ENCODE measurements around the gene PPP1R1A.

The PPP1R1A gene

DNA sequence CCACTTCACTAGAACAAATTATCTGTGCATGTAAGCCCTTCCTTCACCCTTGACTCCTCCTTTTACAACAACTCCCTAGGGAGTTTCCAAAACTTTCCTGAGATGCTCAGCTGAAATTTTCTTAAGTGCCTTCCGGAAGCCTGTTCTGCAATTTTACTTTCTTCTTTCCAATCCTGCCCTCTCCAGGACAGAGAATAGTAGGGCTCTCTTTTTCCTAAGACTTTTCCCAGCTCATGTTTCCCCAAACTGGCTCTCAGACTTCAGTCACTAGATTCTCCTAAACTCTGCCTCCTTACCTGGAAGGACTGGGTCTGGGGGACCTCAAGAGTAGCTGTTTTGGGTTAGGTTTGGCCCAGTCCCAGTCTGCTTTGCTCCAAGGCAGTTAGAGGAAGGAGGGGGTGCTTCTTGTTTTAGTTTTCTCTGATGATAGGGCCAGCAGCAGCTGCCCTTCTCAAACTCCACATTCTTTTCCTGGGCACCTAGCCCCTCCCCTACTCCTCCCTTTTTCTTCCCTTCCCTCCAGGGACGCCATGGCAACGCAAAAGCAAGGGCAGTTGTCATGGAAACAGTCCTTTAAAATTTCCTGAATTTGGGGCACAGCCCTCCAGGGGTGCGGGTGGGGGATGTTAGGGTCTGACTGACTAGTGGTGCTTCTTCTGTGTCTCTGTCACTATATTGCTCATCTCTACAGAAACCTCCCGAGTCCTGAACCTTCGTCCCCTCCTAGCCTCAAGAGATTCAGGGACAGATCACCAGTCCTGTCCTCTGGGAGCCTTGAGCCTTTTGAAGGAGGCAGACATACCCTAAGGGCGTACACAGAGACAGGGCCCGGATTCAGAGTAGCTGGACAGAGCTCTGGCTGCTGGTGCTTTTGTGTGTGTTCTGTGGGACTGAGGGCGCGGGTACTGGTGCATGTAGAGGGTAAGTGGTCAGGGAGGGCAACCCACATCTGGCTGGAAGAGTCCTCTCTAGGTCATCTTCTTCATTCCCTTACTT lies 17.0 kb downstream of the PPP1R1A start:
- no peak for DNase-seq (ENCODE audit: low spot score)

DNA sequence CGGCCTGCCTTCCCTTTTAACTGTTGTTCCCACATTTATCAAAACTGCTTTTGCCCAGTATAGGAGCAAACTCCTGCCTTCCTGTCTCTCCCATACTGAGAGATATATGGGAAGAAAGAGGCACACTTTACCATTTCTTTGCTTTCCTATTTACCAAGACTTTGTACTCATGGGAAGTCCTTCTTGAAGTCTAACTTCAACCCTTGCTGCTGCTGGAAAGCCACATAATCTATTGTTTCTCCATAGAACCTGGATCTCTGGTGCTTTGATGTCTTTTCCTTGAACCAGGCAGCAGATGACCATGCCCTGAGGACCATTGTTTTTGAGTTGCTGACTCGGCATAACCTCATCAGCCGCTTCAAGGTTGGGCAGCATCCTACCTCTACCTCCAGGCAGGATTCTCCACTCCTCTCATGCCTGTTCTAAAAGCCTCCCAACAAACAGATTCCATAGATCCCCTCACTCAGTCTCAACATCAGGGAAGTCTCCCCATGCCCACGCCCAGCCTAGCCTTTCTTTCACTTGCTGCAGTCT lies 18.4 kb downstream of the PPP1R1A start:
- DNase-seq (ENCODE audit: low spot score) = no peak

DNA sequence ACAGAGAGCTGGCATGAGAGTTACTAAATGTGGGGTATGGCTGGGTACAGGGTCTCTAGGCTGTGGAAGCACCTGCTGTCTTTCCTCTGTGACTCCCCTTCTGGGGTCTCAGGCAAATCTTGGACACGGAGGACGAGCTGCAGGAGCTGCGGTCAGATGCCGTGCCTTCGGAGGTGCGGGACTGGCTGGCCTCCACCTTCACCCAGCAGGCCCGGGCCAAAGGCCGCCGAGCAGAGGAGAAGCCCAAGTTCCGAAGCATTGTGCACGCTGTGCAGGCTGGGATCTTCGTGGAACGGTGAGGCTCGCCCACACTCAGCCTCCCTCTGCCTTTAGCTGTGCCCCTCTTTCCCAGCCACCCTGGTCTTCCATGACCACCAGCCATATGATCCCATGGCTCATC lies 19.4 kb downstream of the PPP1R1A start:
- no peak for DNase-seq (ENCODE audit: low spot score)

DNA sequence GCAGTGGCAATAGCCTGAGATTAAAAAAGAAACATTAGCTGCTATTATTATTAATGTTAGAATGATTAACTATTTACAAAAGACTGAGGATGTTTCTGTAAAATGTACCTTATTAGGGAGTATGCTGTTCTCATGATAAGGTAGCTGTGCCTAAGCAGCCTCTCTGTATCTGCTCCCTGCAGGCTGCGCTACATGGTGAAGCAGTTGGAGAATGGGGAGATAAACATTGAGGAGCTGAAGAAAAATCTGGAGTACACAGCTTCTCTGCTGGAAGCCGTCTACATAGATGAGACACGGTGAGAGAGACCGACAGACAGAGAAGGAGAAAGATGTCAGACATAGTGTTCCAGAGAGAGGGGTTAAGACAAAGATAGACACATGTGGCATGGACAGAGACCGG lies 21.7 kb downstream of the PPP1R1A start:
- DNase-seq (ENCODE audit: low spot score) = no peak

DNA sequence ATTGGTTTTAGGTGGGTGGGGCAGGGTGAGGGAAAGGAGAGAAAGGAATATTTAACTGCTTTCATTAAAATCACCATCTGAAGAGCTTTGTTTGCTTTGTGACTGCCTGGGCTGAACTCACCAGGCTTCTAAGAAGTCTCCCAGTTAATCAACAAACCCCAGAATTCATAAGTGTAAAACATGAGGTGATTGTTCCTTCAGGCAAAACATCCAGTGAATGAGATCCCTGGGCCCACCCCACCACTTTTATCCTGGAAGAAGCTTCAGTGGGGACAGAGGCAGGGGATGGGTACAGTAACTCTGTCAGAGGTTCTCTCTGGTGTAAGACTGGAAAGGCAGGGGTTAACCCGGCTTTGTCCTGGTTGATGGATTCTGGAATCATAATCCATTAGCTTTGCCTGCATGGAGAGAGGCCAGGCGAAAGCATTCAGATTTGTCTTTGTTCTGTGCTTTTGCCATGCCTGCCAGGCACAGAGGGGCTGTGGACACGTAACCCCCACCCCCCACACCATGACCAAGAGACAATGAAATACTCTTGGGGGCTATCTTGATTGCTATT lies 22.4 kb downstream of the PPP1R1A start:
- no peak for DNase-seq (ENCODE audit: low spot score)

DNA sequence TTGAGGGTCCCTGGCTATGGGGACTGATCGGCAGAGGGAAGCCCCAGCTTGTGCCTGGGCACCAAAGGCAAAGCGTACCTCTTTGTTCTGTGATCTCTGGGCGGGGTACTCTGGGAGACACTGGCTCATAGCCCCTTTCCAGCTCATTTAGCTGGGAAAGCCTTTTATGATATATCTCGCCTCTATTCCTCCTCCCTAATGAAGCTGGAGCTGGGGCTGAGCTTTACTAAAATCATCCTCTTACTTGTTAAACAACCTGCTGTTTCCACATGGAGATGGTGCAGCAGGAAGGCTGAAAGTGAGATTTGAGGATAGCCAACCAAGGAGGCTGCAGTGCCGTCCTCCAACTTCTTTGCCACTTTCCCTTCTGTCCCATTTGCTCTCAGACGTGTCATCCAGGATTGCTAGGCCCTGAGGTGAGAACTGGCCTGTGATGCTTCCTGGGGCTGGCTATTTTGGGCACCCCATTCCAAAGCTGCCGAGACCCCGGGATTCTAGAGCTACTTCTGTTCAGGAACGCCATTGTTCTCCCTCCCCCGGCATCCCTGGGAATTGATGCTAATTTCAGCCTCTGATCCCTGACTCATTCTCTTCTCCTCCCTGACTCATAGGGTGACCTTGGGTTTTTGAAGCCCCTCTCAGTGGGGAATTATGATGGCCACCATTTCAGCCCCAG lies 23.0 kb downstream of the PPP1R1A start:
- DNase-seq (ENCODE audit: low spot score) = no peak

DNA sequence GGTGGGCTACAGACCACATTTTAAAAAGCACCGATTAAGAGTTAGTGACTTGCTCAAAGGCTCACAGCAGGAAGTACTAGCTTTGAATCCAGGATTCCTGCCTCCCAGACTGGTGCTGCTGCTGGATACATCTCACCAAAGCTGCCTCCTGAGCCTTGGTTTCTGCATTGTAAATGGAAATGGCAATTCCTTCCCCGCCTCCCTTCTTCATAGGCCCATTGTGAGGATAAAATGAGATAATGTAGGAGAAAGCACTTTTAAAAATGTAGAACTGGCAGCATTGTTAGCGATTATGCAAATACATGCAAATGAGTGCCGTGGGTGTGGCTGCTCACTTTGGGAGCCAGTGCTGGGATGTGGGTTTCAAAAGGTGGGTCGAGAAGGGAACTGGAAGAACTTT lies 23.7 kb downstream of the PPP1R1A start:
- no peak for DNase-seq (ENCODE audit: low spot score)

DNA sequence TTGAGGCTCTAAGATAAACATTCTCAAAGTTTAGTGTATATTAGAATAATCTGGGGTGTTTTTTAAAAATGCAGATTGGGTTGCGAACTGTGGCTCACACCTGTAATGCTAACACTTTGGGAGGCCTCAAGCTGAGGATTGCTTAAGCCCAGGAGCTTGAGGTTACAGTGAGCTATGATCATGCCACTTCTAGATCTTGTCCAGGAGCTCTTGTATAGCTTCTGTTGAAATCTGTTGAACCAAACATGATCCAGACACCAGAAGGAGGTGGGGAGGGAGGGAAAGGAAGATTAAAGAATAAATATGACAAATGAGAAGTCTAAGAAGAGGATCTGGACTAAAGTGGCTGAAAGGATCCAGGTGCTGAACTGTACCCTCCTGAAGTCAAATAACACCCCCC lies 24.7 kb downstream of the PPP1R1A start:
- DNase-seq (ENCODE audit: low spot score) = no peak

DNA sequence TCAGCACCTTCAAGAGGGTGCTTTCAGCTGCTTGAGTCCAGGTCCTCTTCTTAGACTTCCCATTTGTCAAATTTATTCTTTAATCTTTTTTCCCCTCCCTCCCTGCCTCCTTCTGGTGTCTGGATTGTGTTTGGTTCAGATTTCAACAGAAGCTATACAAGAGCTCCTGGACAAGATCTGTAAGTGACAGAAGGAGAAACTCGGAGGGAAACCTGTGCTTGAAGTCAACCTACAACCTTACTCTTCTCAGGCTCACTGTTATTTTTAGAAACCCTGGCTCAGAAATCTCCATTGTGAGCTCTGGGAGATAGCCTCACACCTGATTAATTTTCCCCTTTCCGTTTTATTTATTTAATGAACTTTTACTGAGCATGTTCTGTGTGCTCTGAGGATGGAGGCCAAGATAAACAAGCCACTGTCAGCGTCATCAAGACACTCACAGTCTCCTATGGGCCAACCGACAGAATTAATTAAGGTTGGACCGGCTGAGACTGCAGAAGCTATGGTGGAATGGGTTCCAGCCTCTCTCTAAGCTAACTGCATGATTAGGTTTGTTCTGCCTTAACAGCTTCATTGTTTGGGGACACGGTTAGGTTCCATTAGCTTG lies 25.6 kb downstream of the PPP1R1A start:
- no peak for DNase-seq (ENCODE audit: low spot score)

DNA sequence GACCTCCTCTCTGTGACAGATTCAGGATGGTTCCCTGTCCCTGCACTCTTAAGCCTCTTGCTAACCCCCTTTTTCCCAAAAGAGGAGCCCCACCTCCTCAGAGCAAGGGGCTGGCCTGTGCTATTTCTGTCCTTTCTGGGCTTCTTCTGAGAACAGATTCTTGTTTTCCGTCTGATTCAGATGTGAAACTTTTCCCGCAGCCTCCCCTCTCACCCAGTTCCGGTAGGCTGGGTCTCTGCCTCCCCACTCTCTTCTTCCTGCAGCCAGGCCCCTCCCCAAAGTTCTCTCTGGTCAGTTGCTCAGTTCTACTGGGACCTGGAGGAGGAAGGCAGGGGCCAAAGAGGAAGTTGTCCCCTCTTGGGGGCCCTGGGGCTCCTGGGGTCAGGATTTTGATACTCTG lies 27.3 kb downstream of the PPP1R1A start:
- DNase-seq (ENCODE audit: low spot score) = no peak

DNA sequence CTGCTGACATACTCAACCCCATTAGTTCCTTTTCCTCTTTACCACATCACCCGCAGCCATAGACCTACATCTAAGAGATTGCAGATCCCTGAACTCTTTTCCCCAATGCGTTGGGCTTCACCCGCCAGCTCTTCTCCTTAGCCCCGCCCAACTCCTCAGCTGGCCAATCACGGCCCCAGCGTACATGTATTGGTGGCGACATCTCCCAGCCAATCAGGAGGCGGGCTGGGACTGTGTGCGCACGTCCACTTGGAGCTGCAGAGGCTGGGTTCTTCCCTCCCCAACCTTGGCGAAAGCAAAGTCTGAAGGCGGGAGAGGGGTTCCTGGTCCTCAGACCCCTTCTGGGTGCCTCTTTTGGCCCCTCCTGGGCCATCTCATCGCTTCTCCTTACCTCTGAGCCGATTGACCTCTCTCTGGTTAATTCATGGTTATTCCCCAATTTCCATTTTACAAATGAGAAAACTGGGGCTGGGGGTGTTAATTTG lies 28.0 kb downstream of the PPP1R1A start:
- DNase-seq (ENCODE audit: low spot score) = no peak

DNA sequence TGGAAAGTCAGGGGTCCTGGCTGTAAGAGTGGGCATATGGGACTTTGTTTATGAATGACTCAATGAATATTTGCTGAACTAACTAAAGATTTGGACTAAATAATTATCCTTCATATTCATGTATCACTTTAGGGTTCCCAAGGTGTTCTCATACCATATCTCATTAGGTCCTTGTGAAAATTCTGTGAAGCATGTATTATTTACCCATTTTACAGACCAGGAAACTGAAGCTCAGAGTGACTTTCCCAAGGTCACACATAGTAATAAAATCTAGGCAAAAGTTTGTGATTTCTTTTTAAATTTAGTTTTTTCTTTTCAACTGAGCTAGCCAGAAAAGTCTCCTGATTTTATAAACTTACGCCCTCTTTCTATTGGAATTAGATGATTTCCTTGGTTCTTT lies 29.7 kb downstream of the PPP1R1A start:
- DNase-seq (ENCODE audit: low spot score) = no peak

DNA sequence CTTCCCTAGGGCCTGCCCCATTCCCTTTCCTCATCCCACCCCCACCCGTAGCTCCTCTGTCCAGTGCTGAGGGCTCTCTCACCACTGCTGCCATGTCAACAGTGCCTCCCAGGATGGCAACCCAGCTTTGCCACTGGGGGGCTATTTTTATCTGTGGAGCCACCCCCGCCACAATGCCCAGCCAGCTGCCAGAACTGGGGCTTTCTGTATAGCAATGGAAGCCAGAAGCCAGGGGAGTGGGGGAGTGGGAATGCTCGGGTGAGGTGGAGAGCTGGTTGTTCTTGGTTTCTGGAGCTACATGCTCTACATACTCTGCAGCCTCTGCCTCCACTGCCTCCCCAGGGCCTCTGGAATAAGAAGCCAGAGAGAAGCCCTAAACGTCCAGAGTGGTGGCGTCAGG lies 30.1 kb downstream of the PPP1R1A start:
- no peak for DNase-seq (ENCODE audit: low spot score)

DNA sequence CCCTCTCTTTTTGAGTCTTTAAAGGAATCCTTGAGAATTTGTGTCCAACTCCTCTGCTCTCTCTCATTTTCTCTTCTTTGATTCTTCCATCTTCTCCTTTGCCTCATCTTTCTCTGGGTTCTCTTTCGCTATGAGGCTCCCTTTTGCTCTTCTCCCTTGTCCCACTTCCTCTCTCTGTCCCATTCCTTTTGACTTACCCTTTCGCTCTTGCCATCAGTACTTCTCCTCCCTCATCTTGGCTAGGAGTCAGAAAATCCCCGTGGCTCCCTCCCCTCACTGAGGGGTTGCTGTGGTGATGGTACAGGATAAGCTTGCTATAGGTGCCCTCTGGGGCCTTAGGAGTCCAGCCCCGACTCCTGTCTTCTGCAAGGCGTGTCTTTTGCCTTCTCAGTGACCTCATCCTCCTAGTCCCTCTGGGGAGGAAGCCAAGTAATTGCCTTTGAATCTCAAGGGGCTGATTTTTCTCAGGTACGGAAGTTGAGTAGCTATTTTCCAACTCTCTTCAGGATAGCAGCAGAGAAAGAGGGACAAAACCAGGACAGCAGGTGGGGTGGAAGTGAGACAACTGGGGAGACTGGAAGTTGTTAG lies 32.7 kb downstream of the PPP1R1A start:
- DNase-seq (ENCODE audit: low spot score) = no peak

DNA sequence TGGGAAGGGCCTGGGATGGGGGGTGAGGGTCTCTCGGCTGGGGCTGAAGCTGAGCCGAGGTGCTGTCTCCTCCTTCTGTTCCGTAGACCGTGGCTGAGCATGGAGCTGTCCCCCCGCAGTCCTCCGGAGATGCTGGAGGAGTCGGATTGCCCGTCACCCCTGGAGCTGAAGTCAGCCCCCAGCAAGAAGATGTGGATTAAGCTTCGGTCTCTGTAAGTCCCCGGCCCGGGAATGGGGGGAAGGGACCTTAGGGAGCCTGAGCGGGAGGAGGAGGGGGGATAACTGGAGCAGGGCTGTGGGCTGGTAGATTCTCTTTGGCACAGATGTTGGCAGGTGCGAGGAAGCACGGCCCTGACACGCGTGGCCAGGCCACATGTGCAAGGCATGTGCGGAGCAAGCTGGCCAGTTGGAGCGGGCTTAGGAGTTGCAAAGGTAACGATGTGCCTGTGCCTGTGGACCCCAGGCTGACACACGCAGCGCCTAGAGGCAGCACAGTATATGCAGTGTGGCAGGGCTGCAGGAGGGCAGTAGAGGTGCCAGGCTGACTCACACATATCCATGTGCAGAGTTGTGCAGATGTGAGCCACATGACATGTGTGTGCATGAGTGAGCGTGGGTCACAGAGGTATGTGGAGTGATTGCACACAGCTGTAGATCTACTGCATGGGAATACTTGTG lies 38.5 kb downstream of the PPP1R1A start:
- DNase-seq (ENCODE audit: low spot score) = no peak

DNA sequence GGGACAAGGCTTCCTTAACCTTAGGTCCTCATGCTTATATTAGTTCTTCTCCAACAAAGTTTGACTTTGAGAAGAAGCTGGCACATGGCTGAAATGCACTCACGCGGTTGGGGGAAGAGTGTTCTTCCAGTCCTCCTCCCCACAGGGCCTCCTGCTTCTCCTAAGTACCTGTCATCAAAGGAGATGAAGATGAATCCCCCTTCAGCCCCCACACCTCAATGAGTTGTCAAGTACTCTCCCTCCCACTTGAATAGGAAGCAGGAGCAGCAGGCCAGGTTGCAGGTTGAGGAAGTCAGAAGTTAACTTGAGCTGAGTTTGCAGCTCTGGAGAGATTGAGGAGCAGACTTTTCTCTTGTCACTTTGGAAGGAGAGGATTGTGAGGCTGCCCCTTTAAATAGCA lies 41.9 kb downstream of the PPP1R1A start:
- DNase-seq (ENCODE audit: low spot score) = no peak

DNA sequence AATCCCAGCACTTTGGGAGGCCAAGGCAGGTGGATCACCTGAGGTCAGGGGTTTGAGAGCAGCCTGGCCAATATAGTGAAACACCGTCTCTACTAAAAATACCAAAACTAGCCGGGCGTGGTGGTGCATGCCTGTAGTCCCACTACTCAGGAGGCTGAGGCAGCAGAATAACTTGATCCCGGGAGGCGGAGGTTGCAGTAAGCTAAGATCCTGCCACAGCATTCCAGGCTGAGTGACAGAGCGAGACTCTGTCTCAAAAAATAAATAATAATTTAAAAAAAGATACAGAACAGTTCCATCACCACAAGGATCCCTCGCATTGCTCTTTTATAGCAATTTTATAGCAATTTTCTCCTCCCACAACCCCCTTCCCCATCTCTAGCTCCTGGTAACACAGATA lies 43.7 kb downstream of the PPP1R1A start:
- no peak for DNase-seq (ENCODE audit: low spot score)

DNA sequence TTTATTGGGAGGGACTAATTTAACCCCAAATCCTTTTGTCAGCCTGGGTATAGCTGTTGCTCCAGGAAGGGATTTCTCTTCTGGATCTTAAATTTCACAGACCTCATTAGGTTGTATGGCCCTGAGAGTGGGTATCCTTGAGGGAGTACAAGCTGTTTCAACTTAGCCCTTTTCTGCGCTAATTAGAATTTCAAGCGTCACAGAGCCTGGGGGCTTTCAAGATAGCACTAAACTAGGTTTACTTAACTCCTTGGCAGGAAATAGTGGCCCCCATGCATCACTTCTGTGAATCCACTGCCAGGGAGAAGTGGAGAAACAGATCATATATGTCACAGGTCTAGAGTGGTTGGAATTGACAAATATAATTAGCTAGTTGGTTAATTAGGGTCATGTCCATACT lies 44.9 kb downstream of the PPP1R1A start:
- DNase-seq (ENCODE audit: low spot score) = no peak

DNA sequence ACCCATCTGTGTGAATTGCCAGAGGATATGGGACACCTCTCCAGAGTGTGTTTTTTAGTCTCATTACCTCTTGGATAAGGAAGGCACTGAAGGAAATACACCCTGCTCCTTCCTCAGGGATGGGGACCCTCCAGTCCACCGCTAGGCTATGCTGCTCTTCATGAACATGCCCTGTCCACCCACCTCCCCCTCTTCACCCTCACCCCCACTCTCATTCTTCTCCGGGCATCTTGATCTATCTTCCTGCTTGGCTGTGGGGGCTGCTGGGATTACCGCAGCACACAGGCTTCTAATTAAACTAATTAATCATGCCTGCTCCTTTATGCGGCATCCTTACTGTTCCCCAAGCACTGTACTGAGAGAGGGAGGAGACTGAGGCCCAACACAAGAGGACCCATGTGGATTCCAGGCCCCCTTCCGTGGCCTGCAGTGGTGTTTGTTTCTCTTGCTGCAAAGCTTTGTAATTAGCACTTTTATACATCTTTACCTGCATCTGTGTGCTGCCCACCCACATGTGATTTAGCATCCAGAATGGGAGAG lies 46.6 kb downstream of the PPP1R1A start:
- DNase-seq (ENCODE audit: low spot score) = no peak

DNA sequence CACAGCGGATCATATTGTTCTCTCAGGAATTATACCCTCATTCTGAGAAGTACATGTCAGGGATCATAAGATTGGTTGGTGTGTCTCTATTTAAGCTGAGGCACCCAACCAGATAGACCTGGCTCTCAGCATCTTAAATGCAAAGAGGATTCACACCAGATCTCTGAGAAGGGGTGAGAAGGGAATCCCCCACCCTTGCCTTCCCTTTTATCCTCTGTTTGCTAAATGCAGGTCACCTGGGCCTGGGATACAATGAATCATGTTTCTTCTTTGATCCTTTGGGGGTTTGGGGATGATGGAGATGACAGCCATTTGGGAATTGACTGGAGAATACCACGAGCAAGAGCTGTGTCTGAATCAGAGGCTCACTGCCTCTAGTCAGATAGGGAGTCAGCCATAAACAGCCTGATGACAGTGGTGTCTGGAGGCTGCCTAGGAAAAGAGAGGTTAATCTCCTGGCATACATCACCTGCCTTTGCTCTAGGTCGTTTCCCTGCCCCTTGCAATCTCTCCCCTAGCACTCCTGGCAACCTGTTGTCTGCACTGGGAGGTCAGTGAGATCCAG lies 50.2 kb downstream of the PPP1R1A start:
- DNase-seq (ENCODE audit: low spot score) = no peak

DNA sequence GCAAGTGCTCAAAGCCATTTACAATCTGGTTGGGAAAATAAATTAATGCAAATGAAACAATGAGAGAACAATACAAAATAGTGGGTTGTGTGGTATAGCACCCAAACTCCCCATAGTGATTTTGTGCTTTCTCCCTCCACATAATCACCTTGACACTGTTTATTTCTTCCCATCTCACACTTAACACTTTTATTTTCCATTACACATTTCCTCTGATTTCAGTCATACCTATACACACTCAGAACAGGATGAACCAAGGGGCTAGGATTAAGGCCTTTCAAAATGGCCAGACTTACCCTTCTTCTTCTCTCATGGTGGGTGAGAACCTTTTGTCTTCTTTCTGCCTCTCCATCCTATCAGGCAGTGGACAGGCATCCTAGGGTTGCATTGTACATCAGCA lies 53.0 kb downstream of the PPP1R1A start:
- no peak for DNase-seq (ENCODE audit: low spot score)

All from LoVo (cell line).